ENCODE measurements around the gene KCNK2.

KCNK2 gene

GRCh38 chr1:215262106-215262505, 179.6 kb downstream of the KCNK2 start:
- DNase-seq, result no peak

- DNase-seq, result no peak
Observed at GRCh38 chr1:215263636-215264035, 181.1 kb downstream of the KCNK2 start.

GRCh38 chr1:215264649-215265048, 182.1 kb downstream of the KCNK2 start:
- DNase-seq, result no peak

- DNase-seq, result peak; percentile 33
Observed at GRCh38 chr1:215267495-215267894, 185.0 kb downstream of the KCNK2 start.

GRCh38 chr1:215269955-215270354, 187.4 kb downstream of the KCNK2 start:
- DNase-seq, result no peak

GRCh38 chr1:215273838-215274516, 191.4 kb downstream of the KCNK2 start:
- peak; percentile 85 for DNase-seq

GRCh38 chr1:215276582-215276981, 194.0 kb downstream of the KCNK2 start:
- DNase-seq, result no peak

- DNase-seq, result peak; percentile 41
Observed at GRCh38 chr1:215277532-215277931, 195.0 kb downstream of the KCNK2 start.

GRCh38 chr1:215279682-215280081, 197.1 kb downstream of the KCNK2 start:
- no peak for DNase-seq

GRCh38 chr1:215282557-215282956, 200.0 kb downstream of the KCNK2 start:
- peak; percentile 48 for DNase-seq

GRCh38 chr1:215285013-215285800, 202.7 kb downstream of the KCNK2 start:
- no peak for DNase-seq

Data from EL (cell line).